GM23248 (cell line): ENCODE measurements around the gene GCNT2.

ENCODE experiments used
- EZH2 ChIP-seq: fragments of 200-600 bp; sonication (generic); IDR thresholded peaks from 2 replicates; pipeline ENCODE4 v1.6.1; 2018; ENCODE audit warnings: antibody characterized with exemption, mild to moderate bottlenecking; ENCODE audit not compliant: insufficient read depth, poor library complexity, severe bottlenecking
- EZH2phosphoT487 ChIP-seq: fragments of 200-600 bp; sonication (generic); IDR thresholded peaks from 2 replicates; pipeline ENCODE4 v1.6.1; 2018; ENCODE audit warnings: antibody characterized with exemption, moderate library complexity, mild to moderate bottlenecking, low read depth; ENCODE audit not compliant: insufficient read depth

DNA sequence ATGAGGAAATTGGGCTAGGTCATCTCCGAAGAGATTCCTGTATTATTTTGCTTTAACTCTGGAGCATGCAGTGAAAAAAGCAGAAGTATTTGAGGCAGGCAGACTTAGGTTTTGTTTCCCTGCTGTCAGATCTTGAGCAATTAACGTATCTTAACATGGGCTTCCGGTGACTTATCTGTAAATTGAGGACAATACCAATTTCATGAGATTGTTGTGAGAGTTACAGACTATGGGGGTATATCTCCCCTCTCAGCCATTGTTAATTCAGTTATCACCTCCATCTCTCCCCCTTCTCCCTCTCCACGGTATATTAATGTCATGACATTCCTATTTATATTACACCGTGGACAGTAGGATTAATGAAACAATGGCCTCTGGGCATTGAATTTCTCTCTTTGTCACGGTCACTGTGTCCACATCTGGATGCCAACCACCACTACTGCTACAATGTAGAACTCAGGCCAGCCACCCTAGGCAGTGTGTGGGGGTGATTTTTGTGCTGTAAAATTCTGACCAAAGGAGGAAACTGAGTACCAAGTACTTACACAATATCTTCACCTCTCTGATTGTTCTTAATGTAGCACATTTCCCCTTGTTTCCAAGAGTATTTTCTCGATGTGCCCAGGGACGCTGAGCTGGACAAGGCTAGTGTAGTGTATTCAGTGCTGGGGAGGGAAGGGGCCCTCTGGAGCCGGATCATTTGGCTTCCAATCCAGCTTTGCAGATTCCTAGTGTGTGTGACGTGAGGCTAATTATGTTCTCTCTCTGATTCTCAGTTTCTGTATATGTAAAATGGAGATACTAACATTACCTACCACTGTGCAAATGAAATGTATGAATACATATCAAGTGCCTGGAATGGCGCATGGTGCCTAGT is 77.2 kb downstream of the GCNT2 start:
- TF ChIP-seq EZH2phosphoT487 = no peak
- no peak for TF ChIP-seq EZH2
